IMR-90 (cell line): Measurements from ENCODE around the gene OR7A17.

Source experiments
- BHLHE40 ChIP-seq: fragments of 150-350 bp; IDR thresholded peaks from 2 replicates; pipeline ENCODE4 v1.6.1; 2016; ENCODE audit warnings: mild to moderate bottlenecking, low read depth, low read length
- CEBPB ChIP-seq: IDR thresholded peaks from 2 replicates; pipeline ENCODE4 v1.6.1; 2012; ENCODE audit warnings: low read depth, low read length, improper control_type of control experiment
- CHD1 ChIP-seq: IDR thresholded peaks from 2 replicates; pipeline ENCODE4 v1.6.1; 2012; ENCODE audit warnings: low read depth, low read length, improper control_type of control experiment
- MAFK ChIP-seq: IDR thresholded peaks from 2 replicates; pipeline ENCODE4 v1.6.1; 2012; ENCODE audit warnings: low read depth, low read length, improper control_type of control experiment
- MAZ ChIP-seq: IDR thresholded peaks from 2 replicates; pipeline ENCODE4 v1.6.1; 2012; ENCODE audit warnings: low read depth, mild to moderate bottlenecking, low read length, improper control_type of control experiment, moderate library complexity, borderline replicate concordance
- MXI1 ChIP-seq: IDR thresholded peaks from 2 replicates; pipeline ENCODE4 v1.6.1; 2012; ENCODE audit warnings: low read depth, mild to moderate bottlenecking, low read length, moderate library complexity, borderline replicate concordance
- POLR2A ChIP-seq: IDR thresholded peaks from 2 replicates; pipeline ENCODE4 v1.6.1; 2012; ENCODE audit warnings: mild to moderate bottlenecking, low read depth, low read length
- RAD21 ChIP-seq: IDR thresholded peaks from 2 replicates; pipeline ENCODE4 v1.6.1; 2012; ENCODE audit warnings: low read length, improper control_type of control experiment
- RCOR1 ChIP-seq: IDR thresholded peaks from 2 replicates; pipeline ENCODE4 v1.6.1; 2012; ENCODE audit warnings: mild to moderate bottlenecking, low read length, improper control_type of control experiment; ENCODE audit not compliant: insufficient replicate concordance
- RFX5 ChIP-seq: IDR thresholded peaks from 2 replicates; pipeline ENCODE4 v1.8.0; 2012; ENCODE audit warnings: low read depth, mild to moderate bottlenecking, low read length, moderate library complexity
- TF ChIP-seq, protein P1 (sequence below): conservative IDR thresholded peaks from 2 replicates; pipeline ENCODE4 v1.5.1; 2012; ENCODE audit warnings: mild to moderate bottlenecking, low read depth, low read length, improper control_type of control experiment
- TF ChIP-seq, protein P2 (sequence below): fragments of 150-350 bp; IDR thresholded peaks from 2 replicates; pipeline ENCODE4 v1.6.1; 2017; ENCODE audit warnings: mild to moderate bottlenecking, antibody characterized with exemption, low read length, low read depth
- TF ChIP-seq, protein P3 (sequence below): fragments of 150-350 bp; IDR thresholded peaks from 2 replicates; pipeline ENCODE4 v1.6.1; 2016; ENCODE audit warnings: low read depth, mild to moderate bottlenecking, low read length, moderate library complexity, borderline replicate concordance

DNA sequence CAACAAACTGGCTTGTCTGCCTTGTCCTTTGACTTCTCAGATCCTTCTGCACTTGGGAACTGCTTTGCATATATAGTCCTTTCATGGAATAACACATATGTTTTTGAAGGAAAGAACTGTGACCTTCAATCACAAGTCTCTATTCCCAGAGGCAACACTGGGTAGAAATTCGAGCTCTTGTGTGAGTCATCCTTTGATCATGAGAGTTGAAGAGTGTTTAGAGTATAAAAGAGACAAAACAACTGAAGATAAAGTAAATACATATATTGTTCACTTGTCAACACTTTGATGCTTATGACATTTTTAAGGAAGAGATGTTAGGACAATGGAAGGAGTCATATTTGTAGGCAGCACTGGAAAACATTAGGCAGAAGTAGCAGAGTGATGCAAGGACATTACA, 45.7 kb downstream of the OR7A17 start:
- TF ChIP-seq POLR2A (no peak), RFX5 (no peak), MXI1 (no peak), BHLHE40 (no peak), CEBPB (no peak), RAD21 (no peak), MAFK (no peak), MAZ (no peak), CHD1 (no peak), RCOR1 (no peak)
- TF ChIP-seq, protein P1, sequence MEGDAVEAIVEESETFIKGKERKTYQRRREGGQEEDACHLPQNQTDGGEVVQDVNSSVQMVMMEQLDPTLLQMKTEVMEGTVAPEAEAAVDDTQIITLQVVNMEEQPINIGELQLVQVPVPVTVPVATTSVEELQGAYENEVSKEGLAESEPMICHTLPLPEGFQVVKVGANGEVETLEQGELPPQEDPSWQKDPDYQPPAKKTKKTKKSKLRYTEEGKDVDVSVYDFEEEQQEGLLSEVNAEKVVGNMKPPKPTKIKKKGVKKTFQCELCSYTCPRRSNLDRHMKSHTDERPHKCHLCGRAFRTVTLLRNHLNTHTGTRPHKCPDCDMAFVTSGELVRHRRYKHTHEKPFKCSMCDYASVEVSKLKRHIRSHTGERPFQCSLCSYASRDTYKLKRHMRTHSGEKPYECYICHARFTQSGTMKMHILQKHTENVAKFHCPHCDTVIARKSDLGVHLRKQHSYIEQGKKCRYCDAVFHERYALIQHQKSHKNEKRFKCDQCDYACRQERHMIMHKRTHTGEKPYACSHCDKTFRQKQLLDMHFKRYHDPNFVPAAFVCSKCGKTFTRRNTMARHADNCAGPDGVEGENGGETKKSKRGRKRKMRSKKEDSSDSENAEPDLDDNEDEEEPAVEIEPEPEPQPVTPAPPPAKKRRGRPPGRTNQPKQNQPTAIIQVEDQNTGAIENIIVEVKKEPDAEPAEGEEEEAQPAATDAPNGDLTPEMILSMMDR = no peak
- TF ChIP-seq, protein P2, sequence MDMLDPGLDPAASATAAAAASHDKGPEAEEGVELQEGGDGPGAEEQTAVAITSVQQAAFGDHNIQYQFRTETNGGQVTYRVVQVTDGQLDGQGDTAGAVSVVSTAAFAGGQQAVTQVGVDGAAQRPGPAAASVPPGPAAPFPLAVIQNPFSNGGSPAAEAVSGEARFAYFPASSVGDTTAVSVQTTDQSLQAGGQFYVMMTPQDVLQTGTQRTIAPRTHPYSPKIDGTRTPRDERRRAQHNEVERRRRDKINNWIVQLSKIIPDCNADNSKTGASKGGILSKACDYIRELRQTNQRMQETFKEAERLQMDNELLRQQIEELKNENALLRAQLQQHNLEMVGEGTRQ = no peak
- TF ChIP-seq, protein P3, sequence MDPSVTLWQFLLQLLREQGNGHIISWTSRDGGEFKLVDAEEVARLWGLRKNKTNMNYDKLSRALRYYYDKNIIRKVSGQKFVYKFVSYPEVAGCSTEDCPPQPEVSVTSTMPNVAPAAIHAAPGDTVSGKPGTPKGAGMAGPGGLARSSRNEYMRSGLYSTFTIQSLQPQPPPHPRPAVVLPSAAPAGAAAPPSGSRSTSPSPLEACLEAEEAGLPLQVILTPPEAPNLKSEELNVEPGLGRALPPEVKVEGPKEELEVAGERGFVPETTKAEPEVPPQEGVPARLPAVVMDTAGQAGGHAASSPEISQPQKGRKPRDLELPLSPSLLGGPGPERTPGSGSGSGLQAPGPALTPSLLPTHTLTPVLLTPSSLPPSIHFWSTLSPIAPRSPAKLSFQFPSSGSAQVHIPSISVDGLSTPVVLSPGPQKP = no peak
